A673 (cell line): ENCODE measurements around the gene ANGPT4. TPM values are rescaled to one million over a fixed set of nuclear protein-coding genes. Genes with fewer than 3 reads are reported as not detected.
"Not testable (repeated sequence)": the region's sequence is repeated elsewhere in the genome, so short reads cannot be mapped to it uniquely, and the experiment has no call there.

Experiments
- BruUV-seq: library from RNA; stranded (reverse); fragments of 400-500 nt; replicated peaks from 2 replicates; lab custom pipeline; 2021; lab: Mats Ljungman, UMichigan
- CTCF ChIA-PET: fragments of 300-600 bp; sonication (Branson Sonifier 250); formaldehyde crosslinking; loops from one replicate; lab custom pipeline; 2022; ENCODE audit warnings: antibody characterized with exemption; lab: Charles Lee
- POLR2A ChIA-PET: fragments of 300-600 bp; sonication (Branson Sonifier 250); formaldehyde crosslinking; loops from one replicate; lab custom pipeline; 2022; ENCODE audit warnings: antibody characterized with exemption; ENCODE audit not compliant: low non-redundant PET; lab: Charles Lee
- DNase-seq: peaks from one replicate; pipeline ENCODE4 v3.0.0-alpha.2; 2015; ENCODE audit warnings: low spot score
- H3K27ac ChIP-seq: fragments of 200-600 bp; sonication (generic); 2 replicates; pipeline ENCODE4 v1.5.1; 2016; ENCODE audit warnings: mixed run types, low read depth, mild to moderate bottlenecking, mixed read lengths, antibody characterized with exemption, low read length; ENCODE audit not compliant: poor library complexity, severe bottlenecking
- H3K27me3 ChIP-seq: fragments of 200-600 bp; sonication (generic); replicated peaks from 2 replicates; pipeline ENCODE4 v1.6.1; 2017; ENCODE audit warnings: mixed run types, low read depth, mild to moderate bottlenecking, mixed read lengths, antibody characterized with exemption, low read length; ENCODE audit not compliant: insufficient read depth, poor library complexity
- H3K36me3 ChIP-seq: fragments of 200-600 bp; sonication (generic); 2 replicates; pipeline ENCODE4 v1.6.1; 2016; ENCODE audit warnings: mixed run types, mild to moderate bottlenecking, mixed read lengths, antibody characterized with exemption, low read length; ENCODE audit not compliant: insufficient read depth, poor library complexity, severe bottlenecking
- H3K4me1 ChIP-seq: fragments of 200-600 bp; sonication (generic); 2 replicates; pipeline ENCODE4 v1.6.1; 2017; ENCODE audit warnings: mixed run types, mild to moderate bottlenecking, mixed read lengths, antibody characterized with exemption, low read length; ENCODE audit not compliant: insufficient read depth, poor library complexity, severe bottlenecking
- H3K4me3 ChIP-seq: fragments of 200-600 bp; sonication (generic); 2 replicates; pipeline ENCODE4 v1.5.1; 2016; ENCODE audit warnings: low read depth, mixed run types, mild to moderate bottlenecking, mixed read lengths, low read length; ENCODE audit not compliant: poor library complexity, severe bottlenecking
- H3K9me3 ChIP-seq: fragments of 200-600 bp; sonication (generic); 2 replicates; pipeline ENCODE4 v1.6.1; 2016; ENCODE audit warnings: mixed run types, low read depth, mild to moderate bottlenecking, mixed read lengths, antibody characterized with exemption, low read length; ENCODE audit not compliant: poor library complexity, severe bottlenecking
- CTCF ChIP-seq: fragments of 300-800, 200-600 bp; sonication (generic); conservative IDR thresholded peaks from 2 replicates; pipeline ENCODE4 v1.5.1; 2017; ENCODE audit warnings: low read depth, mild to moderate bottlenecking, antibody characterized with exemption, low read length, moderate library complexity, mixed read lengths
- EZH2 ChIP-seq: fragments of 200-600 bp; sonication (generic); IDR thresholded peaks from 2 replicates; pipeline ENCODE4 v1.6.1; 2017; ENCODE audit warnings: borderline replicate concordance, low read depth, mild to moderate bottlenecking, mixed read lengths, antibody characterized with exemption, low read length; ENCODE audit not compliant: poor library complexity, severe bottlenecking
- intact Hi-C: fragments of 100-400 bp; cut with micrococcal nuclease; formaldehyde crosslinking; loops from one replicate; pipeline ENCODE4 v1.10.0; 2022; ENCODE audit not compliant: unreplicated experiment
- total RNA-seq: library from RNA; stranded (reverse); gene quantifications from 2 replicates; pipeline ENCODE4 v1.2.3, GENCODE V29; 2021

The ANGPT4 gene
- total RNA-seq, 1 experiment from 2014 or later = not detected

- intact Hi-C loops = no loop called here
- Histone ChIP-seq H3K27ac (no peak overlapping the region), H3K4me3 (no peak overlapping the region), H3K9me3 (no peaks in the 10 kb centered on the region), H3K36me3 (no peaks in the 10 kb centered on the region), H3K27me3 (no peaks in the 10 kb centered on the region), H3K4me1 (no peaks in the 10 kb centered on the region)
- no peak for TF ChIP-seq CTCF
- TF ChIP-seq EZH2 = no peak
- CTCF ChIA-PET = interaction anchor here (0.6 kb wide), 1 partner anchor 209 kb away, joined by 3 read pairs; no protein-coding TSS in a partner anchor
- no TSS peak for BruUV-seq
- DNase-seq = no peak
- POLR2A ChIA-PET = no interaction called here
Measured at GRCh38 chr20:854601-855000, 61.5 kb downstream of the ANGPT4 start.

GRCh38 chr20:853406-853996 is 62.6 kb downstream of the ANGPT4 start:
- intact Hi-C loops = no loop called here
- H3K27me3 ChIP-seq = no peaks in the 10 kb centered on the region
- H3K4me3 ChIP-seq = no peak overlapping the region
- ChIA-PET CTCF (no interaction called here), POLR2A (no interaction called here)
- H3K4me1 ChIP-seq = no peaks in the 10 kb centered on the region
- H3K9me3 ChIP-seq = no peaks in the 10 kb centered on the region
- no peak for TF ChIP-seq CTCF
- no peak for TF ChIP-seq EZH2
- no peak overlapping the region for H3K27ac ChIP-seq
- BruUV-seq = no TSS peak
- no peaks in the 10 kb centered on the region for H3K36me3 ChIP-seq
- no peak for DNase-seq

GRCh38 chr20:848731-849130 is 67.4 kb downstream of the ANGPT4 start:
- intact Hi-C loops, H3K27me3 ChIP-seq, CTCF ChIA-PET, H3K27ac ChIP-seq, H3K4me3 ChIP-seq, BruUV-seq, H3K9me3 ChIP-seq, H3K36me3 ChIP-seq, DNase-seq, POLR2A ChIA-PET: not testable (repeated sequence)
- H3K4me1 ChIP-seq = peaks cover 42% of the 10 kb centered on the region

GRCh38 chr20:848193-848592 is 67.9 kb downstream of the ANGPT4 start:
- ChIA-PET CTCF (no interaction called here), POLR2A (no interaction called here)
- TF ChIP-seq CTCF (no peak), EZH2 (no peak)

More at GRCh38 chr20:848193-848592, 67.9 kb downstream of the ANGPT4 start:
- no peak for DNase-seq
- Histone ChIP-seq H3K27ac (peak overlapping the region; percentile 67), H3K4me1 (peaks cover 43% of the 10 kb centered on the region), H3K4me3 (no peak overlapping the region), H3K27me3 (no peaks in the 10 kb centered on the region), H3K36me3 (no peaks in the 10 kb centered on the region), H3K9me3 (no peaks in the 10 kb centered on the region)
- intact Hi-C loops = no loop called here
- BruUV-seq = no TSS peak
